VCaP (cell line): ENCODE measurements around the gene ZBTB16.

Experiments used
- H3K27ac ChIP-seq: fragments of 450-650 bp; 2 replicates; pipeline ENCODE4 v1.5.1; 2017
- TF ChIP-seq, protein P1 (sequence below): fragments of 450-650 bp; conservative IDR thresholded peaks from 2 replicates; pipeline ENCODE4 v1.5.1; 2017; ENCODE audit warnings: mild to moderate bottlenecking, moderate library complexity

Gene ZBTB16

DNA sequence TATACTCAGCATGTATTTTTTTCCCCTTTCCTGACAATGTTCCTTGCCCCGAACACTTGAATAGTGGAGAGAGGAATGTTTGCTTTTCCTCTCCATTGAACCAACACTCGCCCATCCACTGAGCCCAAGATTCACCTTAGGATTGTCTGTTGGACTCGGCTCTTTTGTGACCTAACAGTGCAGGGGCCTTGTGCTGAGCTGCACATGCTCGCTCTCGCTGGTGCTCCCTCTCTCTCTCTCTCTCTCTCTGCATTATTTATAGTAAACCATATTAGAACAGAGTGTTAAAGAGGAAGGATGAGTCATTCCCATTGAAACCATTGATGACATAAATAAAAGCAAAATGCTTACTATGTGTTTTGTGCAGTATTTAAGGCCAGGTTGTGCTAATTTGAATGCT, 20.7 kb downstream of the ZBTB16 start:
- TF ChIP-seq, protein P1, sequence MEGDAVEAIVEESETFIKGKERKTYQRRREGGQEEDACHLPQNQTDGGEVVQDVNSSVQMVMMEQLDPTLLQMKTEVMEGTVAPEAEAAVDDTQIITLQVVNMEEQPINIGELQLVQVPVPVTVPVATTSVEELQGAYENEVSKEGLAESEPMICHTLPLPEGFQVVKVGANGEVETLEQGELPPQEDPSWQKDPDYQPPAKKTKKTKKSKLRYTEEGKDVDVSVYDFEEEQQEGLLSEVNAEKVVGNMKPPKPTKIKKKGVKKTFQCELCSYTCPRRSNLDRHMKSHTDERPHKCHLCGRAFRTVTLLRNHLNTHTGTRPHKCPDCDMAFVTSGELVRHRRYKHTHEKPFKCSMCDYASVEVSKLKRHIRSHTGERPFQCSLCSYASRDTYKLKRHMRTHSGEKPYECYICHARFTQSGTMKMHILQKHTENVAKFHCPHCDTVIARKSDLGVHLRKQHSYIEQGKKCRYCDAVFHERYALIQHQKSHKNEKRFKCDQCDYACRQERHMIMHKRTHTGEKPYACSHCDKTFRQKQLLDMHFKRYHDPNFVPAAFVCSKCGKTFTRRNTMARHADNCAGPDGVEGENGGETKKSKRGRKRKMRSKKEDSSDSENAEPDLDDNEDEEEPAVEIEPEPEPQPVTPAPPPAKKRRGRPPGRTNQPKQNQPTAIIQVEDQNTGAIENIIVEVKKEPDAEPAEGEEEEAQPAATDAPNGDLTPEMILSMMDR, result no peak
- peak overlapping the region; percentile 58 for H3K27ac ChIP-seq

DNA sequence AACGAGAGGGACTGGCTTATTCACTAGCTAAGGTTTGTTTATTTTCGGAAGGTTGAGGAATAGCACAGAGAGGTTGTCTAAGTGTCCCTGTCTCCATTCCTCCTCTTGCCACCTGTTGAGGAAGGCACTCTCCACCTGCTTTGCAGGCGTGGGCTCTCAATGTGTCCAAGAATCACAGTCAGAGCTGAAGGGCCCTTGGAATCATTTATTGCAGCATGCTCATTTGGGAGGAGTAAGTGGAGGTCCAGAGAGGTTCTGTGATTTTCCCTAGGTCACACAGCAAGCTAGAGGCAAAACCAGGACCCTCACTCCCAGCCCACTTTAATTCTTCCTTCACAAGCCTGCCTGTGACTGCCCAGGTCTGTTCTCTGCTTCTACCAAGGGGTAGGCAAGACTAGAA, 21.3 kb downstream of the ZBTB16 start:
- TF ChIP-seq, protein P1, result no peak
- H3K27ac ChIP-seq, result peak overlapping the region; percentile 58; the same call in 1 of the 2 replicates

DNA sequence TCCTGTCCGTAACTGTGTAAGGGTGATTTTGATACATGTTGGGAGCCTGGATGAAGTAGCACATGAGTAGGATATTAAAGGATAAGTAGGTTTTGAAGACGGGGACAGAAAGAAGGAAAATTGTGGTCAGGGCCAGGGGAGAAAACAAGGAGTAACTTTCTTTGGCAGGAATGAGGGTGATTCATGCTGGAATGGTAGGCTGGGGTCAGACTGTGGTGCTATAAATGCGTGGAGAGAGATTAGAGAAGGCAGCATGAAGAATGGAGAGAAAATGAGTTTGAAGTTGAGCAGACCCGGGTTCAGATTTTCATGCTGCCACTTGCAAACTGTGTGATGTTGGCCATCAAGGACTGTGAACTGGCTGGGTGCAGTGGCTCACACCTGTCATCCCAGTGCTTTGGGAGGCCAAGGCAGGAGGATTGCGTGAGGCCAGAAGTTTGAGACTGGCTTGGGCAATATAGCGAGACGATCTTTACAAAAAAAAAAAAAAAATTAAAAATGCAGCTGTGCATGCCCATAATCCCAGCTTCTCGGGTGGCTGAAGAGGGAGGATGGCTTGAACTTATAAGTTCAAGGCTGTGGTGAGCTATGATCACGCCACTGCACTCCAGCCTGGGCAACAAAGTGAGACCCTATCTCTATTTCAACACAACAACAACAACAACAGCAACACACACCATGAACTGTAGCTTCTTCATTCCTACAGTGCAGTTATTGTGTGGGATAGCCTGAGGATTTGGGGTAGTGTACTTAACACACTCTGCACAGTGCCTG, 22.3 kb downstream of the ZBTB16 start:
- peak overlapping the region; percentile 58; the same call in 1 of the 2 replicates for H3K27ac ChIP-seq

DNA sequence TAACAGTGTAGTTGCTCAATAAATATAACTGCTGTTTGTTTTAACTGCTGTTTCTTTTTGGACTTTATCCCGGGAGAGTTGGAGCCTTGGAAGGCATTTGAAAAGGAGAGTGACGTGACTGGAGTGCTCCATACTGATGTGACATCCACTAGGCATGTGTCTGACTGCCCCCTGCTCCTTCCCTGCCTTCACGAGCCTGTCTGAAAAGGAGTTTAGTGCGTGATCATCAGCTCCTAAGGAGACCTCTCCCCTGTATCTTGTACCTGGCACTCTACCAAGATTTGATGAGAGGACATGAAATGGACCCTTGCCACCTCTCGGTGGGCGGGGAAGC, 22.9 kb downstream of the ZBTB16 start:
- TF ChIP-seq, protein P1, result no peak
- H3K27ac ChIP-seq, result no peak overlapping the region

More for the DNA sequence above, 22.3 kb downstream of the ZBTB16 start:
- TF ChIP-seq, protein P1, result no peak

DNA sequence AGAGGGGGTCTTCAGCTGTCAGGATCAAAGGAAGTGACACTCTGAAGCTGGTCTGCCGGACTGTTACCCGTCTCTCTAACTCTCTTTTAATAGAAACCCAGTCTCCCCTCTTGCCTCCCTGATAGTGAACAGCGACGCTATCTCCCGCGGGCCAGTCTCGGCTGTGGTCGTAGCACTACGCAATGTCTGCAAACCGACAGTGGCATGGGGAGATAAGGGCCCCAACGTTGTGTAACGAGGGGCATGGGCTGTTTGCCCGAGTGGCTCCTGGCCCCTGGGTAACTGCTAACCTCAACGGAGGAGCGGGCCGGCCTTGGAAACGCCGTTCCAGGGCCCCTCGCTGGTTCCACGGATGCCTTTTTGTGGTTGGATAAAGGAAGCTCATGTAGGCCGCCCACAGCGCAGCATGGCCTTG, 23.3 kb downstream of the ZBTB16 start:
- H3K27ac ChIP-seq, result no peak overlapping the region

DNA sequence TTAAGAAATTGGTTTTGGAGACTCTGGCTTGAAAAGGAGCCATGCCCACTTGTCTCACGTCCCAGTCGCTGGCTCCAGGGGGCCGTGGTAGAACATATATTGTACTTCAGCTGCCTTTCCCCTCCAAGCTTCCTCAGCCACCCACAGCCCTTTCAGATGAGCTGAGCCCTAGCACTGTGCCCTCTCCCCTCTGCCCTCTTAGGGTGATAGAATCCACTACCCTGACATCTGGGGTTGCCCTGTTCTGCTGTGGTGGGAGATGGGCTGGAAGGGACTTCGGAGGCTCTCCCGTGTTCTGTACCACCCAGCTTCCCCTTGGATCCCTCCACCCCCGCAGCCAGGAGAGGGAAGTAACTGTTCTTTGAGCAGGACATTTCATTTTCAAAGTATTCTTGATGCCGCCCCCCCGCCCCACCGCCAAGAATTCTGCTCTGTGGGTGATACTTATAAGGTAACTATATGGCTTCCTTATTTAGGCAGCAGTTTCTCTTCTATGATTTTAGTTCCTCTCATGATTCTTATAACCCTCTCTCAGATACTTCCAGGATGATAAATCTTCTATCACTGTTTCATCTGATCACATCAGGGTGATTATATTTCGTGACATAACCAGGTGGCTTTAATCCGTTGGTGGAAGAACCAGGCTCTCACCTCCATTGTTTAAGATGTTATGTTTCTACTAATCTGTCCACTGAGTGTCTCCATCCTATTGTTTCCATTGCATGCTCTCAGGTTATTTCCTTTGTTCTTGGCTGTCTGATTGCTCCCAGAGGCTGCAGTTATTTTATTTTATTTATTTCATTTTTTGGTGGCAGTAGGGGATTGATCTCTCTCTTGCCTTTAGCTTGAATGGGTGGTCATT, 24.1 kb downstream of the ZBTB16 start:
- peak overlapping the region; percentile 66; the same call in 1 of the 2 replicates for H3K27ac ChIP-seq
- TF ChIP-seq, protein P1, result no peak

More for the DNA sequence above, 23.3 kb downstream of the ZBTB16 start:
- TF ChIP-seq, protein P1, result no peak

DNA sequence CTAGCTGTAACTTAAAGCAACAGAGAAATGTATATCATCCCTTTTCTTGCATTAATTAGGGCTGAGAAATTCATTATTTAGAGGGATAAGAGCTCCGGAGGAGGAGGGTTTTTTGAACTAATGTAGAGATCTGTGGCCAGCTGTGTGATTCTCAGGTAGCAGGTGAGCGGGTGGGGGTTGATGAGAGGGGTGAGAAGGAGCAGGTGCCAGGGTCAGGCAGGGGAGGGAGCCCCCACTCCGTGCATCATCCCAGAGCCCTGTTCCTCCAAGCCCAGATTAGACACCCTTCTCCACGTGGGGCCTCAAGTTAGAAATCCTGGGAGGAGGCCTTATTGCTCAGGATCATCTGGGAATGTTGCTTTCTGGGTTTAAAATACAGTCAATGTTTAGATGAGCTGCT, 24.9 kb downstream of the ZBTB16 start:
- peak overlapping the region; percentile 66; the same call in 1 of the 2 replicates for H3K27ac ChIP-seq
- TF ChIP-seq, protein P1, result no peak
